Type B pancreatic cell (in vitro differentiated cells): ENCODE data around the gene CAMSAP1. TPM values are rescaled to one million over a fixed set of nuclear protein-coding genes. Genes with fewer than 3 reads are reported as not detected.

Experiments
- DNase-seq: peaks from one replicate; pipeline ENCODE4 v3.0.0; 2021; ENCODE audit warnings: mixed read lengths; ENCODE audit not compliant: unreplicated experiment; ENCODE audit errors: extremely low spot score
- H3K27ac Mint-ChIP-seq: 2 replicates; pipeline ENCODE4 v1.8.0; 2021; ENCODE audit warnings: mild to moderate bottlenecking, mixed read lengths
- H3K27me3 Mint-ChIP-seq: 2 replicates; pipeline ENCODE4 v1.8.0; 2021; ENCODE audit warnings: mixed read lengths
- H3K36me3 Mint-ChIP-seq: 2 replicates; pipeline ENCODE4 v1.8.0; 2021; ENCODE audit warnings: mixed read lengths
- H3K4me1 Mint-ChIP-seq: one replicate; pipeline ENCODE4 v1.8.0; 2021; ENCODE audit warnings: mixed read lengths; ENCODE audit not compliant: unreplicated experiment
- H3K4me3 Mint-ChIP-seq: 2 replicates; pipeline ENCODE4 v1.8.0; 2021; ENCODE audit warnings: mild to moderate bottlenecking, mixed read lengths
- H3K9me3 Mint-ChIP-seq: 2 replicates; pipeline ENCODE4 v1.8.0; 2021; ENCODE audit warnings: mixed read lengths
- CTCF ChIP-seq: fragments of 200-600 bp; sonication (generic); conservative IDR thresholded peaks from 2 replicates; pipeline ENCODE4 v1.5.0; 2021; ENCODE audit warnings: antibody characterized with exemption, mild to moderate bottlenecking
- total RNA-seq: library from RNA; stranded (reverse); gene quantifications from 2 replicates; pipeline ENCODE4 v1.2.1, GENCODE V29; 2021; ENCODE audit warnings: low replicate concordance

CAMSAP1 gene
- total RNA-seq, 1 donor from 2014 or later: 58.2 TPM

GRCh38 chr9:135796784-135797485 lies 110.4 kb downstream of the CAMSAP1 start:
- Mint-ChIP-seq H3K4me1 (no peaks in the 10 kb centered on the region), H3K36me3 (no peaks in the 10 kb centered on the region), H3K9me3 (no peaks in the 10 kb centered on the region), H3K27me3 (no peaks in the 10 kb centered on the region), H3K4me3 (no peak overlapping the region), H3K27ac (no peak overlapping the region)
- TF ChIP-seq CTCF: no peak
- DNase-seq: no peak

- H3K4me3 Mint-ChIP-seq: no peak overlapping the region
- no peaks in the 10 kb centered on the region for H3K9me3 Mint-ChIP-seq
- H3K27ac Mint-ChIP-seq: no peak overlapping the region
- H3K4me1 Mint-ChIP-seq: no peaks in the 10 kb centered on the region
- no peaks in the 10 kb centered on the region for H3K27me3 Mint-ChIP-seq
- no peaks in the 10 kb centered on the region for H3K36me3 Mint-ChIP-seq
- DNase-seq: no peak
- TF ChIP-seq CTCF: no peak
Measured at GRCh38 chr9:135795391-135795790, 112.0 kb downstream of the CAMSAP1 start.

- Mint-ChIP-seq H3K4me1 (no peaks in the 10 kb centered on the region), H3K9me3 (no peaks in the 10 kb centered on the region), H3K27me3 (no peaks in the 10 kb centered on the region), H3K36me3 (no peaks in the 10 kb centered on the region), H3K27ac (no peak overlapping the region), H3K4me3 (no peak overlapping the region)
- no peak for DNase-seq
- TF ChIP-seq CTCF: no peak
Measured at GRCh38 chr9:135794361-135794885, 112.9 kb downstream of the CAMSAP1 start.

GRCh38 chr9:135794057-135794335 lies 113.3 kb downstream of the CAMSAP1 start:
- Mint-ChIP-seq H3K4me1 (no peaks in the 10 kb centered on the region), H3K27me3 (no peaks in the 10 kb centered on the region), H3K4me3 (no peak overlapping the region), H3K9me3 (no peaks in the 10 kb centered on the region), H3K36me3 (no peaks in the 10 kb centered on the region), H3K27ac (no peak overlapping the region)
- no peak for DNase-seq
- TF ChIP-seq CTCF: no peak

GRCh38 chr9:135793221-135794056 lies 113.9 kb downstream of the CAMSAP1 start:
- no peaks in the 10 kb centered on the region for H3K36me3 Mint-ChIP-seq
- H3K27me3 Mint-ChIP-seq: no peaks in the 10 kb centered on the region
- no peak for DNase-seq
- no peaks in the 10 kb centered on the region for H3K9me3 Mint-ChIP-seq
- no peak overlapping the region for H3K27ac Mint-ChIP-seq
- H3K4me3 Mint-ChIP-seq: no peak overlapping the region
- no peaks in the 10 kb centered on the region for H3K4me1 Mint-ChIP-seq
- TF ChIP-seq CTCF: no peak
